HepG2 (cell line): ENCODE data around the gene PRKAR2A. TPM values are rescaled to one million over a fixed set of nuclear protein-coding genes. Genes with fewer than 3 reads are reported as not detected.

ENCODE experiments used
- AGO1 ChIP-seq: fragments of 200-400 bp; formaldehyde crosslinking; IDR thresholded peaks from 2 replicates; pipeline ENCODE4 v1.6.1; 2017; ENCODE audit warnings: mild to moderate bottlenecking, low read depth, low read length, moderate library complexity; ENCODE audit not compliant: poor library complexity, severe bottlenecking
- GATAD2A ChIP-seq: IDR thresholded peaks from 2 replicates; pipeline ENCODE4 v1.6.1; 2016
- HOXA3 ChIP-seq: sonication (generic); formaldehyde crosslinking; IDR thresholded peaks from 2 replicates; pipeline ENCODE4 v1.5.0; 2020; ENCODE audit warnings: missing genetic modification reagents
- HOXA7 ChIP-seq: sonication (generic); formaldehyde crosslinking; IDR thresholded peaks from 2 replicates; pipeline ENCODE4 v1.8.1; 2022; ENCODE audit warnings: mild to moderate bottlenecking, missing genetic modification reagents, moderate library complexity
- NFRKB ChIP-seq: fragments of 450-650 bp; IDR thresholded peaks from 2 replicates; pipeline ENCODE4 v1.6.1; 2017
- PATZ1 ChIP-seq: sonication (generic); formaldehyde crosslinking; IDR thresholded peaks from 2 replicates; pipeline ENCODE4 v1.4.0; 2020; ENCODE audit warnings: missing genetic modification reagents
- POLR2AphosphoS5 ChIP-seq: IDR thresholded peaks from 2 replicates; pipeline ENCODE4 v1.6.1; 2012; ENCODE audit warnings: low read depth, low read length
- YEATS4 ChIP-seq: sonication (generic); formaldehyde crosslinking; IDR thresholded peaks from 2 replicates; pipeline ENCODE4 v1.4.0; 2020; ENCODE audit warnings: missing genetic modification reagents, borderline replicate concordance
- ZBTB3 ChIP-seq: sonication (generic); formaldehyde crosslinking; IDR thresholded peaks from 2 replicates; pipeline ENCODE4 v1.4.0; 2020; ENCODE audit warnings: low read depth, mild to moderate bottlenecking, moderate library complexity, missing genetic modification reagents, borderline replicate concordance
- ZMAT3 ChIP-seq: sonication (generic); formaldehyde crosslinking; conservative IDR thresholded peaks from 2 replicates; pipeline ENCODE4 v1.7.0; 2021; ENCODE audit warnings: missing genetic modification reagents
- ZNF333 ChIP-seq: sonication (generic); formaldehyde crosslinking; IDR thresholded peaks from 2 replicates; pipeline ENCODE4 v1.4.0; 2020; ENCODE audit warnings: mild to moderate bottlenecking, missing genetic modification reagents, borderline replicate concordance
- ZNF704 ChIP-seq: sonication (generic); formaldehyde crosslinking; IDR thresholded peaks from 2 replicates; pipeline ENCODE4 v1.8.1; 2023; ENCODE audit warnings: mild to moderate bottlenecking, inconsistent platforms, moderate library complexity, missing genetic modification reagents, borderline replicate concordance
- ZNF790 ChIP-seq: sonication (generic); formaldehyde crosslinking; IDR thresholded peaks from 2 replicates; pipeline ENCODE4 v1.8.0; 2022; ENCODE audit warnings: missing genetic modification reagents, mild to moderate bottlenecking, borderline replicate concordance
- polyA plus RNA-seq, 8 experiments: library from polyadenylated mRNA; depleted of rRNA in 3 of 8; stranded (reverse) in 7 of 8; unstranded in 1 of 8; fragments of >200 nt; fragmentation: Illumina TruSeq in 4 of 8; extraction: Trizol in 4 of 8; gene quantifications; 2 replicates each; pipeline versions ENCODE4 v1.2.1 to v1.2.3, GENCODE V29; 2011 to 2016; ENCODE audit warnings: low read depth in 4 of 8, missing spikeins in 1 of 8, mixed read lengths in 1 of 8; ENCODE audit not compliant: insufficient read depth in 1 of 8
- total RNA-seq, 5 experiments: library from RNA; depleted of rRNA; stranded (reverse); fragments of >200 nt; fragmentation: Illumina TruSeq; extraction: Trizol; gene quantifications; 2 replicates each; pipeline ENCODE4 v1.2.3, GENCODE V29; 2016; ENCODE audit warnings: low read depth in 1 of 5
- TF ChIP-seq, protein P1 (sequence below): sonication (generic); formaldehyde crosslinking; IDR thresholded peaks from 2 replicates; pipeline ENCODE4 v1.4.0; 2020; ENCODE audit warnings: missing genetic modification reagents
- TF ChIP-seq, protein P2 (sequence below): IDR thresholded peaks from 2 replicates; pipeline ENCODE4 v1.6.1; 2016; ENCODE audit warnings: missing compliant biosample characterization, missing genetic modification reagents, borderline replicate concordance
- TF ChIP-seq, protein P3 (sequence below): sonication (generic); formaldehyde crosslinking; IDR thresholded peaks from 2 replicates; pipeline ENCODE4 v1.5.0; 2020; ENCODE audit warnings: mild to moderate bottlenecking, missing genetic modification reagents
- TF ChIP-seq, protein P4 (sequence below): sonication (generic); formaldehyde crosslinking; IDR thresholded peaks from 2 replicates; pipeline ENCODE4 v1.8.0; 2022; ENCODE audit warnings: mild to moderate bottlenecking, missing genetic modification reagents; ENCODE audit not compliant: insufficient replicate concordance

PRKAR2A gene
- total and polyA plus RNA-seq, 2 of the 13 experiments (the other 11 are each of a cell fraction or from before 2014, with no cell fraction given) = 11.8 to 29.2 TPM

GRCh38 chr3:48847504-48848423 lies at the start of gene PRKAR2A (continued):
- TF ChIP-seq ZNF790 (CRISPR knock-in tag) (0 out of 2 replicates have a peak, but pooled peaks have one; percentile 67), HOXA7 (no peak), HOXA3 (peak; percentile 69), ZNF704 (CRISPR knock-in tag) (peak; percentile 49; the same call in 1 of the 2 replicates), ZNF333 (CRISPR knock-in tag) (no peak; the same call in 1 of the 2 replicates), YEATS4 (CRISPR knock-in tag) (peak; percentile 93), AGO1 (no peak), NFRKB (no peak), ZBTB3 (CRISPR knock-in tag) (peak; percentile 71; the same call in 1 of the 2 replicates), GATAD2A (no peak), ZMAT3 (CRISPR knock-in tag) (peak; percentile 37; the same call in 1 of the 2 replicates), POLR2AphosphoS5 (peak; percentile 85), PATZ1 (CRISPR knock-in tag) (no peak)
- TF ChIP-seq, protein P1, sequence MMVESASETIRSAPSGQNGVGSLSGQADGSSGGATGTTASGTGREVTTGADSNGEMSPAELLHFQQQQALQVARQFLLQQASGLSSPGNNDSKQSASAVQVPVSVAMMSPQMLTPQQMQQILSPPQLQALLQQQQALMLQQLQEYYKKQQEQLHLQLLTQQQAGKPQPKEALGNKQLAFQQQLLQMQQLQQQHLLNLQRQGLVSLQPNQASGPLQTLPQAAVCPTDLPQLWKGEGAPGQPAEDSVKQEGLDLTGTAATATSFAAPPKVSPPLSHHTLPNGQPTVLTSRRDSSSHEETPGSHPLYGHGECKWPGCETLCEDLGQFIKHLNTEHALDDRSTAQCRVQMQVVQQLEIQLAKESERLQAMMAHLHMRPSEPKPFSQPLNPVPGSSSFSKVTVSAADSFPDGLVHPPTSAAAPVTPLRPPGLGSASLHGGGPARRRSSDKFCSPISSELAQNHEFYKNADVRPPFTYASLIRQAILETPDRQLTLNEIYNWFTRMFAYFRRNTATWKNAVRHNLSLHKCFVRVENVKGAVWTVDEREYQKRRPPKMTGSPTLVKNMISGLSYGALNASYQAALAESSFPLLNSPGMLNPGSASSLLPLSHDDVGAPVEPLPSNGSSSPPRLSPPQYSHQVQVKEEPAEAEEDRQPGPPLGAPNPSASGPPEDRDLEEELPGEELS (CRISPR knock-in tag) = peak; percentile 1; the same call in 1 of the 2 replicates
- TF ChIP-seq, protein P2, sequence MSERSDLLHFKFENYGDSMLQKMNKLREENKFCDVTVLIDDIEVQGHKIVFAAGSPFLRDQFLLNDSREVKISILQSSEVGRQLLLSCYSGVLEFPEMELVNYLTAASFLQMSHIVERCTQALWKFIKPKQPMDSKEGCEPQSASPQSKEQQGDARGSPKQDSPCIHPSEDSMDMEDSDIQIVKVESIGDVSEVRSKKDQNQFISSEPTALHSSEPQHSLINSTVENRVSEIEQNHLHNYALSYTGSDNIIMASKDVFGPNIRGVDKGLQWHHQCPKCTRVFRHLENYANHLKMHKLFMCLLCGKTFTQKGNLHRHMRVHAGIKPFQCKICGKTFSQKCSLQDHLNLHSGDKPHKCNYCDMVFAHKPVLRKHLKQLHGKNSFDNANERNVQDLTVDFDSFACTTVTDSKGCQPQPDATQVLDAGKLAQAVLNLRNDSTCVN (CRISPR knock-in tag) = no peak
- TF ChIP-seq, protein P3, sequence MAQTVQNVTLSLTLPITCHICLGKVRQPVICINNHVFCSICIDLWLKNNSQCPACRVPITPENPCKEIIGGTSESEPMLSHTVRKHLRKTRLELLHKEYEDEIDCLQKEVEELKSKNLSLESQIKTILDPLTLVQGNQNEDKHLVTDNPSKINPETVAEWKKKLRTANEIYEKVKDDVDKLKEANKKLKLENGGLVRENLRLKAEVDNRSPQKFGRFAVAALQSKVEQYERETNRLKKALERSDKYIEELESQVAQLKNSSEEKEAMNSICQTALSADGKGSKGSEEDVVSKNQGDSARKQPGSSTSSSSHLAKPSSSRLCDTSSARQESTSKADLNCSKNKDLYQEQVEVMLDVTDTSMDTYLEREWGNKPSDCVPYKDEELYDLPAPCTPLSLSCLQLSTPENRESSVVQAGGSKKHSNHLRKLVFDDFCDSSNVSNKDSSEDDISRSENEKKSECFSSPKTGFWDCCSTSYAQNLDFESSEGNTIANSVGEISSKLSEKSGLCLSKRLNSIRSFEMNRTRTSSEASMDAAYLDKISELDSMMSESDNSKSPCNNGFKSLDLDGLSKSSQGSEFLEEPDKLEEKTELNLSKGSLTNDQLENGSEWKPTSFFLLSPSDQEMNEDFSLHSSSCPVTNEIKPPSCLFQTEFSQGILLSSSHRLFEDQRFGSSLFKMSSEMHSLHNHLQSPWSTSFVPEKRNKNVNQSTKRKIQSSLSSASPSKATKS (CRISPR knock-in tag) = no peak
- TF ChIP-seq, protein P4, sequence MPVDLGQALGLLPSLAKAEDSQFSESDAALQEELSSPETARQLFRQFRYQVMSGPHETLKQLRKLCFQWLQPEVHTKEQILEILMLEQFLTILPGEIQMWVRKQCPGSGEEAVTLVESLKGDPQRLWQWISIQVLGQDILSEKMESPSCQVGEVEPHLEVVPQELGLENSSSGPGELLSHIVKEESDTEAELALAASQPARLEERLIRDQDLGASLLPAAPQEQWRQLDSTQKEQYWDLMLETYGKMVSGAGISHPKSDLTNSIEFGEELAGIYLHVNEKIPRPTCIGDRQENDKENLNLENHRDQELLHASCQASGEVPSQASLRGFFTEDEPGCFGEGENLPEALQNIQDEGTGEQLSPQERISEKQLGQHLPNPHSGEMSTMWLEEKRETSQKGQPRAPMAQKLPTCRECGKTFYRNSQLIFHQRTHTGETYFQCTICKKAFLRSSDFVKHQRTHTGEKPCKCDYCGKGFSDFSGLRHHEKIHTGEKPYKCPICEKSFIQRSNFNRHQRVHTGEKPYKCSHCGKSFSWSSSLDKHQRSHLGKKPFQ (CRISPR knock-in tag) = no peak
